22Rv1 (cell line): ENCODE measurements around the gene DDX28.

ENCODE experiments used
- ZFX ChIP-seq: fragments of 450-650 bp; IDR thresholded peaks from 2 replicates; pipeline ENCODE4 v1.6.1; 2017; ENCODE audit warnings: antibody characterized with exemption, borderline replicate concordance
- TF ChIP-seq, protein P1 (sequence below): fragments of 450-650 bp; IDR thresholded peaks from 2 replicates; pipeline ENCODE4 v1.5.1; 2017; ENCODE audit warnings: mild to moderate bottlenecking

DNA sequence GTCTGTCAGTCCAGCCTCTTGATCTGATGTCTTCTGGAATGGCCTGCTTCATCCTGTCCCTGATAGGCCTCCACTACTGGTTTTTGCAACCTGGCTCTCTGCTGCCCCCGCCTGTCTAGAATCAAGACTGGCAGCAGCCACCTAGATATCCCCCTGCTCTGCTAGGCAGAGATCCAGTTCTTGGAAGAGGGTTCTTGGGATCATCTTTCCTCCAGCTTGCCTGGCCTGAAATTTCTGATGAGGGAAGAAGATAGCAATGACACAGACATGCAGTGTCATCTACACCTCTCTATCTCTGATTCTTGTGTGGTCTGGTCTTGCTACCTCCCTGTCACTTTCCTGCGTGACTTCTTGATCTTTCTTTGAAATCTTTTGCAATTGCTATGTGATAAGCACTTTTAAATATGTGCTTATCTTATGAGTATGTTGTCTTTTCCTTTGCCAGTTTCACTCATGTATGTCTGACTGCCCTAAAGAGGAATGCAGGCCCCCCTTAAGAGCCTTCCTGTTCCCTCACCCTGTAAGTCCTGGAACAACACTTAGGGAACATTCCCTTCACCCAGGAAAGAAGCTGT is 41.8 kb upstream of the DDX28 start:
- TF ChIP-seq, protein P1, sequence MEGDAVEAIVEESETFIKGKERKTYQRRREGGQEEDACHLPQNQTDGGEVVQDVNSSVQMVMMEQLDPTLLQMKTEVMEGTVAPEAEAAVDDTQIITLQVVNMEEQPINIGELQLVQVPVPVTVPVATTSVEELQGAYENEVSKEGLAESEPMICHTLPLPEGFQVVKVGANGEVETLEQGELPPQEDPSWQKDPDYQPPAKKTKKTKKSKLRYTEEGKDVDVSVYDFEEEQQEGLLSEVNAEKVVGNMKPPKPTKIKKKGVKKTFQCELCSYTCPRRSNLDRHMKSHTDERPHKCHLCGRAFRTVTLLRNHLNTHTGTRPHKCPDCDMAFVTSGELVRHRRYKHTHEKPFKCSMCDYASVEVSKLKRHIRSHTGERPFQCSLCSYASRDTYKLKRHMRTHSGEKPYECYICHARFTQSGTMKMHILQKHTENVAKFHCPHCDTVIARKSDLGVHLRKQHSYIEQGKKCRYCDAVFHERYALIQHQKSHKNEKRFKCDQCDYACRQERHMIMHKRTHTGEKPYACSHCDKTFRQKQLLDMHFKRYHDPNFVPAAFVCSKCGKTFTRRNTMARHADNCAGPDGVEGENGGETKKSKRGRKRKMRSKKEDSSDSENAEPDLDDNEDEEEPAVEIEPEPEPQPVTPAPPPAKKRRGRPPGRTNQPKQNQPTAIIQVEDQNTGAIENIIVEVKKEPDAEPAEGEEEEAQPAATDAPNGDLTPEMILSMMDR: peak; percentile 92
- no peak for TF ChIP-seq ZFX
